ENCODE results near the gene CDX1. TPM values are rescaled to one million over a fixed set of nuclear protein-coding genes. Genes with fewer than 3 reads are reported as not detected.

Gene CDX1
- total RNA-seq, 1 donor from 2014 or later: not detected

DNA sequence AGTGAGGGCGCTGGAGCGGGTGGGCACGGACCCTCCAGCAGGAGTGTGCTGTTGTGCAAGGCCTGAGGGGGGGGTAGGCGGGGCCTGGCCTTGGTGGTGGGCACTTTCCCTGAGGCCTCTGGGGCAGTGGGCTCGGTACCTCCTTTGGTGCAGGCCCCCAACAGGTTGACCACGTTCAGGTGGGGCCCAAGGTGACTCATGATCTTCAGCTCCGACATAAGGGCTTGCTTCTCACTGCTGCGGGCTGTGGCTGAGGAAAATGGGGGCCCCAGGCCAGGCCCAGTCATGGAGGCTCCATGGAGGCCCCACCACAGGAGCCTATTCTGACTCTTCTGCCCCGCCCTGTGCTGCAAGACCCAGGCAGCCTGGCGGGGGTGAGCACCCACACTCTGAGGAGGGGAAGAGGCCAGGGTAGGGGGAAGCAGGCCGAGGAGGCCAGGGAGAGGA is 42.4 kb upstream of the CDX1 start:
- H3K27me3 ChIP-seq (ENCODE audit: low read depth): no peaks in the 10 kb centered on the region
- intact Hi-C loops (cut with micrococcal nuclease): no loop called here
- H3K4me3 ChIP-seq: no peak overlapping the region
- DNase-seq: no peak
- peaks cover 62% of the 10 kb centered on the region for H3K36me3 ChIP-seq
- peaks cover 6% of the 10 kb centered on the region for H3K4me1 ChIP-seq
- H3K27ac ChIP-seq (replicated peaks): no peak overlapping the region
- H3K9me3 ChIP-seq (replicated peaks): no peaks in the 10 kb centered on the region
- TF ChIP-seq, protein P1, sequence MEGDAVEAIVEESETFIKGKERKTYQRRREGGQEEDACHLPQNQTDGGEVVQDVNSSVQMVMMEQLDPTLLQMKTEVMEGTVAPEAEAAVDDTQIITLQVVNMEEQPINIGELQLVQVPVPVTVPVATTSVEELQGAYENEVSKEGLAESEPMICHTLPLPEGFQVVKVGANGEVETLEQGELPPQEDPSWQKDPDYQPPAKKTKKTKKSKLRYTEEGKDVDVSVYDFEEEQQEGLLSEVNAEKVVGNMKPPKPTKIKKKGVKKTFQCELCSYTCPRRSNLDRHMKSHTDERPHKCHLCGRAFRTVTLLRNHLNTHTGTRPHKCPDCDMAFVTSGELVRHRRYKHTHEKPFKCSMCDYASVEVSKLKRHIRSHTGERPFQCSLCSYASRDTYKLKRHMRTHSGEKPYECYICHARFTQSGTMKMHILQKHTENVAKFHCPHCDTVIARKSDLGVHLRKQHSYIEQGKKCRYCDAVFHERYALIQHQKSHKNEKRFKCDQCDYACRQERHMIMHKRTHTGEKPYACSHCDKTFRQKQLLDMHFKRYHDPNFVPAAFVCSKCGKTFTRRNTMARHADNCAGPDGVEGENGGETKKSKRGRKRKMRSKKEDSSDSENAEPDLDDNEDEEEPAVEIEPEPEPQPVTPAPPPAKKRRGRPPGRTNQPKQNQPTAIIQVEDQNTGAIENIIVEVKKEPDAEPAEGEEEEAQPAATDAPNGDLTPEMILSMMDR (IDR thresholded peaks at IDR 0.05; ENCODE audit: borderline replicate concordance): no peak

- DNase-seq: no peak
- TF ChIP-seq, protein P1 (IDR thresholded peaks at IDR 0.05; ENCODE audit: borderline replicate concordance): no peak
- Histone ChIP-seq H3K4me3 (no peak overlapping the region), H3K27ac (replicated peaks) (no peak overlapping the region), H3K9me3 (replicated peaks) (no peaks in the 10 kb centered on the region), H3K4me1 (peaks cover 8% of the 10 kb centered on the region), H3K27me3 (ENCODE audit: low read depth) (no peaks in the 10 kb centered on the region), H3K36me3 (peaks cover 59% of the 10 kb centered on the region)
- intact Hi-C loops (cut with micrococcal nuclease): no loop called here
Observed at GRCh38 chr5:150124596-150124995, 42.0 kb upstream of the CDX1 start.

- Histone ChIP-seq H3K27me3 (ENCODE audit: low read depth) (no peaks in the 10 kb centered on the region), H3K4me3 (no peak overlapping the region), H3K4me1 (peaks cover 16% of the 10 kb centered on the region), H3K27ac (replicated peaks) (peak overlapping the region; percentile 11), H3K9me3 (replicated peaks) (no peaks in the 10 kb centered on the region), H3K36me3 (peaks cover 52% of the 10 kb centered on the region)
- TF ChIP-seq, protein P1 (IDR thresholded peaks at IDR 0.05; ENCODE audit: borderline replicate concordance): no peak
- intact Hi-C loops (cut with micrococcal nuclease): no loop called here
- DNase-seq: no peak
Observed at GRCh38 chr5:150125334-150125733, 41.2 kb upstream of the CDX1 start.

GRCh38 chr5:150126199-150126920 is 40.2 kb upstream of the CDX1 start:
- H3K27me3 ChIP-seq (ENCODE audit: low read depth): no peaks in the 10 kb centered on the region
- H3K27ac ChIP-seq (replicated peaks): peak overlapping the region; percentile 33
- TF ChIP-seq, protein P1 (IDR thresholded peaks at IDR 0.05; ENCODE audit: borderline replicate concordance): no peak
- H3K9me3 ChIP-seq (replicated peaks): no peaks in the 10 kb centered on the region
- H3K36me3 ChIP-seq: peaks cover 52% of the 10 kb centered on the region
- DNase-seq: no peak
- intact Hi-C loops (cut with micrococcal nuclease): no loop called here
- peaks cover 18% of the 10 kb centered on the region for H3K4me1 ChIP-seq
- H3K4me3 ChIP-seq: no peak overlapping the region

DNA sequence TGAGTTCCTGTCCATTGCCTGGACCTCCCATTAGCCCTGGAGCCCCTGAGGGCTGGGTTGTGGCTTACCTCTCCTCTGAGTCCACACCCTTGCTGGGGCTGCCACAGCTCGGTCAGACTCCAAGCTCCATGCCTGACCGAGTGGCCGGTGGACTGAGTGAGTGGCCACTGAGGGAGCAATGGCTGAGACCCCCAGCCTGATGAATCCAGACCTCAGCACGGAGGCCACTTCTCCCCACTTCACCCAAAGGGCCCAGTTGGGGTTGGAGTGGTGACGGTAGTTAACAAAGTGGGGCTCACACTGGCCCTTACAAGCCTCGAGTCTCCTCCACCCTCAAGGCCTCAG is 39.7 kb upstream of the CDX1 start:
- Histone ChIP-seq H3K36me3 (peaks cover 47% of the 10 kb centered on the region), H3K4me1 (peaks cover 17% of the 10 kb centered on the region), H3K9me3 (replicated peaks) (no peaks in the 10 kb centered on the region), H3K4me3 (no peak overlapping the region), H3K27ac (replicated peaks) (peak overlapping the region; percentile 33), H3K27me3 (ENCODE audit: low read depth) (no peaks in the 10 kb centered on the region)
- intact Hi-C loops (cut with micrococcal nuclease): no loop called here
- no peak for DNase-seq
- TF ChIP-seq, protein P1 (IDR thresholded peaks at IDR 0.05; ENCODE audit: borderline replicate concordance): no peak
